Astrocyte of the spinal cord (primary cell): ENCODE data around the gene GET3.
A peak's percentile ranks its signal among the peaks of the same experiment; 100 is the strongest.

Experiments
- DNase-seq: peaks from one replicate; pipeline ENCODE4 v3.0.0; 2011; ENCODE audit warnings: low read depth, low spot score
- H3K4me3 ChIP-seq: 2 replicates; pipeline ENCODE4 v1.5.1; 2011; ENCODE audit warnings: low read depth, mild to moderate bottlenecking, low read length, moderate library complexity
- in situ Hi-C: cut with HindIII; loops from 2 replicates; pipeline ENCODE4 v1.10.0; 2017; ENCODE audit warnings: low sequenced_read_pairs
- TF ChIP-seq, protein P1 (sequence below): IDR thresholded peaks from 2 replicates; pipeline ENCODE4 v1.5.1; 2012; ENCODE audit warnings: low read depth, mild to moderate bottlenecking, low read length, inconsistent platforms

Gene GET3

DNA sequence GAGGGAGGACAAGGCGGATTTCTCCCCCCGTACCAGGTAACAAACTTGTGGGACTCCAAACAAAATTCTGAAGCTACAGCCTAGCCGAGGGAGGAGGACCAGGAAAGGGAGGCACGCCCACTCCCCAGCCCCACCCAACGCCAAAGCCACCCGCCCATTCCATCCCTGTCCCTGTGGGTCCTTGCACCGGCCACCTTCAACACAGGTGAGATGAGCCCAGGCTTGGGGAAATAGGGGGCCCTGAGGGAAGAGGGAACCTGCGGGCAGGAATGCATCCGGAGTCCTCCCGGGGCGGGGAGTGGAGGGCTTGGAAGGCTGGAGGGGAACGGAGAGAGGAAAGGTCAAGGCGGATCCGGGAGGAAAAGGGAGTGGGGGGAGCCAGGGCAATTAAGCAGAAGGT is 14.3 kb downstream of the GET3 start, which contains the start of gene BEST2:
Gene BEST2 (plus strand): TSS at position 157 of the 400 bp plus-strand sequence. CDS start 802 bp downstream, outside the sequence.
- TF ChIP-seq, protein P1, sequence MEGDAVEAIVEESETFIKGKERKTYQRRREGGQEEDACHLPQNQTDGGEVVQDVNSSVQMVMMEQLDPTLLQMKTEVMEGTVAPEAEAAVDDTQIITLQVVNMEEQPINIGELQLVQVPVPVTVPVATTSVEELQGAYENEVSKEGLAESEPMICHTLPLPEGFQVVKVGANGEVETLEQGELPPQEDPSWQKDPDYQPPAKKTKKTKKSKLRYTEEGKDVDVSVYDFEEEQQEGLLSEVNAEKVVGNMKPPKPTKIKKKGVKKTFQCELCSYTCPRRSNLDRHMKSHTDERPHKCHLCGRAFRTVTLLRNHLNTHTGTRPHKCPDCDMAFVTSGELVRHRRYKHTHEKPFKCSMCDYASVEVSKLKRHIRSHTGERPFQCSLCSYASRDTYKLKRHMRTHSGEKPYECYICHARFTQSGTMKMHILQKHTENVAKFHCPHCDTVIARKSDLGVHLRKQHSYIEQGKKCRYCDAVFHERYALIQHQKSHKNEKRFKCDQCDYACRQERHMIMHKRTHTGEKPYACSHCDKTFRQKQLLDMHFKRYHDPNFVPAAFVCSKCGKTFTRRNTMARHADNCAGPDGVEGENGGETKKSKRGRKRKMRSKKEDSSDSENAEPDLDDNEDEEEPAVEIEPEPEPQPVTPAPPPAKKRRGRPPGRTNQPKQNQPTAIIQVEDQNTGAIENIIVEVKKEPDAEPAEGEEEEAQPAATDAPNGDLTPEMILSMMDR: no peak
- no peak within 1 kb of the TSS for H3K4me3 ChIP-seq
- in situ Hi-C loops: no loop called here
- no peak for DNase-seq

DNA sequence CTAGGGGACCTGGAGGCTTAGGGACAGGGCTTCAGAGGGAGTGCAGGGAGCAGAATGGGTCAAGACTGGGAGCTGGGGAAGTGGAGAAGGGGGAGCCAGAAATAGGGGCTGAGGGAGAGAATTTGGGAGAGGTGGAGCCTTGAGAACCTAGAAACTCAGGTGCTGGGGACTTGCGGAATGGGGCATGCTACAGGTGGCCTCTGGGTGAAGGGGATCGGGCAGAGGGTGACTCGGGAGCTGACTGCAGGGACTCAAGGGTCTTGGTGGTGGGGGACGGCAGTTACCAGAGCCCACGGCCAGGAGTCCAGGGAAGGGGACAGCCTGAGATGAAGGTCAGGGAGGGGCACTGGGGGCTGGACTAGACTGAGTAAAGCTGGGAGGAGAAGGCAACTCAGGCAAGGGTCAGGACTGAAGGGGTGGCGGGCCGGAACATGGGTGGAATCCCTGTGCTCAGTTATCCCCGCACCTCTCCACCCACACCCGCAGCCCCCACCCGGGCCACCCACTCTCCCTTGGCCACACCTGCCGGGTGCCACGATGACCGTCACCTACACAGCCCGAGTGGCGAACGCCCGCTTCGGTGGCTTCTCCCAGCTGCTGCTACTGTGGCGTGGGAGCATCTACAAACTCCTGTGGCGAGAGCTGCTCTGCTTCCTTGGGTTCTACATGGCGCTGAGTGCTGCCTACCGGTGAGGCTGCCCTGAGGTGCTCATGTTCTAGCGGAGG is 14.9 kb downstream of the GET3 start:
- no peak overlapping the region for H3K4me3 ChIP-seq
- TF ChIP-seq, protein P1: no peak
- in situ Hi-C loops: no loop called here
- no peak for DNase-seq

DNA sequence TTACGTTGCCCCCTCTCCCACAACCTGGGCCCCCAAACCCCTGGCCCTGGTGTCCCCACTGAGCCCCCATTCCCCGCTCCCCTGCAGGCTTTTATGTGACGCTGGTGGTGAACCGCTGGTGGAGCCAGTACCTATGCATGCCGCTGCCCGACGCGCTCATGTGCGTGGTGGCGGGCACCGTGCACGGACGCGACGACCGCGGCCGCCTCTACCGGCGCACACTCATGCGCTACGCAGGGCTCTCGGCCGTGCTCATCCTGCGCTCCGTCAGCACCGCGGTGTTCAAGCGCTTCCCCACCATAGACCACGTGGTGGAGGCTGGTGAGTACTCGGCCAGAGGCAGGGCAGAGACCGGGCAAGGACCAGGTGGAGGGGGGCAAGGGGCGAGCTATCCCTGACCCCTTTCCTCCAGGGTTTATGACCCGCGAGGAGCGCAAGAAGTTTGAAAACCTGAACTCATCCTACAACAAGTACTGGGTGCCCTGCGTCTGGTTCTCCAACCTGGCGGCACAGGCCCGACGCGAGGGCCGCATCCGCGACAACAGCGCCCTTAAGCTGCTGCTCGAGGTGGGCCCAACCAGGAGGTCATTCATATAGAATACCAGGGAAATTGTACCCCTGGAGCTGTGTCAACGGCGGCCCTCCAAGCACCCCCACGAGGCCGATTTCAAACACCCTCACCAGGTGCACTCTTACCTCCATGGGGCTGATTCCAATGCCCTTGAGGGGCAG is 17.3 kb downstream of the GET3 start:
- in situ Hi-C loops: no loop called here

DNA sequence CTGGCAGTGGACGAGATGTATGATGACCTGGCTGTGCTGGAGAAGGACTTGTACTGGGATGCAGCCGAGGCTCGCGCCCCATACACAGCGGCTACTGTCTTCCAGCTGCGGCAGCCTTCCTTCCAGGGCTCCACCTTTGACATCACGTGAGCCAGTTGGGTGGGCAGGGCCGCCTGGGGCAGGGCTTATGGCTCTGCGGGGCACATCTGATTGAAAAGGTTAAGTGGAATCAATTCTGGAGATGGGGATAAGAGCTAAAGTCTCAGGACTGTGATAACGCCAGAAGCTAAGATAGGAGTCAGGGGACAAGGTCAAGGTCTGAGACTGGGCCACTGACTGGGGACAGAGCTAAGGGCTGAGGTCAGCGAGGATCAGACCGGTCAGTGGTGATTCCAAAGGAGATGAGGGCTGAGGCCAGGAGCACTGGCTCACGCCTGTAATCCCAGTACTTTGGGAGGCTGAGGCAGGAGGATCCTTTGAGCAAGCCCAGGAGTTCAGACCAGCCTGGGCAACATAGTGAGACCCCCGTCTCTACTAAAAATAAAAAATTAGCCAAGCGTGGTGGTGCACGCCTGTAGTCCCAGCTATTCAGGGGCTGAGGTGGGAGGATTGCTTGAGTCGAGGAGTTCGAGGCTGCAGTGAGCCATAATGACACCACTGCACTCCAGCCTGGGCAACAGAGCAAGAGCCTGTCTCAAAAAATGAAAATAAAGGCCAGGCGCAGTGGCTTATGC is 19.0 kb downstream of the GET3 start:
- in situ Hi-C loops: no loop called here
- no peak for DNase-seq
- no peak overlapping the region for H3K4me3 ChIP-seq
- TF ChIP-seq, protein P1: no peak

More for the DNA sequence above, 17.3 kb downstream of the GET3 start:
- no peak for DNase-seq
- H3K4me3 ChIP-seq: no peak overlapping the region
- TF ChIP-seq, protein P1: no peak

DNA sequence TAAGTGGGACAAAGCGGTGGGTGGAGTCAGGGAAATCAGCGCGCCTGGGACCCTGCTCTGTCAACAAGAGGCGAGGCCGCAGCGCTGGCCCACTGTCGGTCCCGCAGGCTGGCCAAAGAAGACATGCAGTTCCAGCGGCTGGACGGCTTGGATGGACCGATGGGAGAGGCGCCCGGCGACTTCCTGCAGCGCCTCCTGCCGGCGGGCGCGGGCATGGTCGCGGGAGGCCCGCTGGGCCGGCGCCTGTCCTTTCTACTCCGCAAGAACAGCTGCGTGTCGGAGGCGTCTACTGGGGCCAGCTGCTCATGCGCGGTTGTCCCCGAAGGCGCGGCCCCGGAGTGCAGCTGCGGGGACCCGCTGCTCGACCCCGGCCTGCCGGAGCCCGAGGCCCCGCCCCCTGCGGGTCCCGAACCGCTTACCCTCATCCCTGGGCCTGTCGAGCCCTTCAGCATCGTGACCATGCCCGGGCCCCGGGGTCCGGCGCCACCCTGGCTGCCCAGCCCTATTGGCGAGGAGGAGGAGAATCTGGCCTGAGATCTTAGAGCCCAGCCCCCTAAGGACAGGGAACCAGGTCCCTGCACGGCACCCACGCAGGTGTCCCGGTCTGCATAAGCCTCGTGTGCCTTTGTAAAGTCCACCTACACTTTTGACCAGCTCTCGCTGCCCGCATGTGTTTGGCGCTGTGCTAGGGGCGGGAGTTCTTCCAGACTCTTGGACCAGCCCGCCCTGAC is 20.4 kb downstream of the GET3 start:
- H3K4me3 ChIP-seq: peak overlapping the region; percentile 17
- in situ Hi-C loops: no loop called here
- peak; percentile 72 for DNase-seq
- TF ChIP-seq, protein P1: peak; percentile 85

DNA sequence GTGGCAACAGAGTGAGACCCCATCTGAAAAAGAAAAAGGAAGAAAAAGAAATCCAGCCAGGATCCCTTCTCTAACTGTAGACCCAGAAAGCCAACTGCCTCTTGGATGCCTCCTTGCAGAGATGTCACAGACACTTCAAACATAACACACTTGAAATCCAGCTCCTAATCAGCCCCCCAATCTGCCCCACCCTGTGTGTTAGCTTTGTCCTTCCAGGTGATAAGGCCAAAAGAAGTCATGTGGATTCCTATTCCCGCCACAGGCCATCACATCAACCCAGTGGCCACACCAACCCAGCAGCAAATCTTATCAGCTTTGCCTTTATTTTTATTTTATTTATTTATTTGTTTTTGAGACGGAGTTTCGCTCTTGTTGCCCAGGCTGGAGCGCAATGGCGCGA is 22.4 kb downstream of the GET3 start:
- TF ChIP-seq, protein P1: no peak

More for the DNA sequence above, 22.4 kb downstream of the GET3 start:
- no peak overlapping the region for H3K4me3 ChIP-seq
- in situ Hi-C loops: no loop called here
- DNase-seq: no peak
